NCI-H2196 (cell line): Measurements from ENCODE around the gene KCNIP1.
"Not testable (repeated sequence)": the region's sequence is repeated elsewhere in the genome, so short reads cannot be mapped to it uniquely, and the experiment has no call there.

Experiments used
- DNase-seq: peaks from one replicate; lab custom pipeline; 2025; ENCODE audit not compliant: unreplicated experiment; lab: John Stamatoyannopoulos, UW

The KCNIP1 gene

GRCh38 chr5:170746961-170747340 lies 243.1 kb downstream of the KCNIP1 start:
- no peak for DNase-seq

DNA sequence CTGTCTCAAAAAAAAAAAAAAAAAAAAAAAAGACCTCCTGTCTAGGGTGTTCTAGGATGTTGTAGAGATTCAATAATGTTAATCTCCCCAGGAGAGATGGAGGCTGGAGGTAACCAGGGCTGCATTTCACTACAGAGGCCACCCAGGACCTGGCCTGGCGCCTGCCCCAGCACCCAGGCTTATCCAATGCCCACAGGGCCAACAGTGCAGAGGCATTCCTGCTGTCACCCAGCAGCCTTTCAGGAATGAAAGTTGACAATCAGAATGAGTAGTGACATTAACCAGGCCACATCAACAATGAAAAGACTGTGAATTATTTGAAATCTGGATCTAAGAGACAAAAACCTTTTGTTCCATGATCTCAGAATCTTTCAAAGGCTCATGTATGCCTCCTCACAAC lies 243.5 kb downstream of the KCNIP1 start:
- no peak for DNase-seq

- DNase-seq = no peak
Measured at GRCh38 chr5:170747851-170748250, 244.0 kb downstream of the KCNIP1 start.

GRCh38 chr5:170748951-170749471 lies 245.2 kb downstream of the KCNIP1 start:
- no peak for DNase-seq

DNA sequence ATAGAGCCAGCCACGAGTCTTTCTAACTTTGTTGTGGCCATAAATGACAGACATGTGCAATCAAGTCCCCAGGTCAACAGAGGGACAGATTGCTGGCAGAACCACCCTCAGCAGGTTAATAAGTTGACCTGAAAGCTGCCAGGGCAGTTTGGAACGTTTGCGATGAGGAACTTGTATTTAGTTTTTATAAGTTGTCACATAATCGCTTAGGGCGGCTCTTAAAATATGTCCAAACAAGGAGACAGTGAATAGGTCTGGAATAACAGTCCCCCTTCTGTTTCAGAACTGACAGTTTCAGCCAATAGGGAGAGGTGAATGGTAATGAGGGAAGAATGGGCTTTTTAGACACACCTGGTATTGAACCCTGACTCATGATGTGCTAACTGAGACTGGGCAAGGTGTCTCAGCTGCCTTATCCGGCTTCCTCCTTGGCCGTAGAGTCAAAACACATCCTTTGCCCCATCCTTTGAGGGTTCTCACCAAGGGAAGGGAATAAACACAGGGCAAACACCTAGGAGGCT lies 246.2 kb downstream of the KCNIP1 start:
- DNase-seq = no peak

DNA sequence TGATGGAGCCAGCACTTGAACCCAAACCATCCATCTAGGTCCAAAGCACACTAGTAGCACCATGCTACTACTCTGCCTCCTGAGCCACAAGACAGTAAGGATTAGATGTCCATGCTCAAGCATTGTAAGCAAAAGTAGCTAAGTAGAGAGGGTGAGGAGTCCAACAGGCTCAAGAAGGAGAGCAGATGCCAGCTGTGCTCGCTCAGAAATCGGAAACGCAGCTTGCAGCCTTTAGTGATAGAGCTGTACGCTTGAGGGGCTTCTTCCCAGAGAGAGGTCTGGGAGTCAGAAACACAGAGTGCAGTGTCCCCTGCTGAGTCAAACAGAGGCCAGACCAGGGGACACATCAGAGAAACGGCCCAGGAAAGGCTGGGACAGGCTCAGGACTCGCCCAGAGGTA lies 247.0 kb downstream of the KCNIP1 start:
- no peak for DNase-seq

- no peak for DNase-seq
Measured at GRCh38 chr5:170751631-170752030, 247.8 kb downstream of the KCNIP1 start.

DNA sequence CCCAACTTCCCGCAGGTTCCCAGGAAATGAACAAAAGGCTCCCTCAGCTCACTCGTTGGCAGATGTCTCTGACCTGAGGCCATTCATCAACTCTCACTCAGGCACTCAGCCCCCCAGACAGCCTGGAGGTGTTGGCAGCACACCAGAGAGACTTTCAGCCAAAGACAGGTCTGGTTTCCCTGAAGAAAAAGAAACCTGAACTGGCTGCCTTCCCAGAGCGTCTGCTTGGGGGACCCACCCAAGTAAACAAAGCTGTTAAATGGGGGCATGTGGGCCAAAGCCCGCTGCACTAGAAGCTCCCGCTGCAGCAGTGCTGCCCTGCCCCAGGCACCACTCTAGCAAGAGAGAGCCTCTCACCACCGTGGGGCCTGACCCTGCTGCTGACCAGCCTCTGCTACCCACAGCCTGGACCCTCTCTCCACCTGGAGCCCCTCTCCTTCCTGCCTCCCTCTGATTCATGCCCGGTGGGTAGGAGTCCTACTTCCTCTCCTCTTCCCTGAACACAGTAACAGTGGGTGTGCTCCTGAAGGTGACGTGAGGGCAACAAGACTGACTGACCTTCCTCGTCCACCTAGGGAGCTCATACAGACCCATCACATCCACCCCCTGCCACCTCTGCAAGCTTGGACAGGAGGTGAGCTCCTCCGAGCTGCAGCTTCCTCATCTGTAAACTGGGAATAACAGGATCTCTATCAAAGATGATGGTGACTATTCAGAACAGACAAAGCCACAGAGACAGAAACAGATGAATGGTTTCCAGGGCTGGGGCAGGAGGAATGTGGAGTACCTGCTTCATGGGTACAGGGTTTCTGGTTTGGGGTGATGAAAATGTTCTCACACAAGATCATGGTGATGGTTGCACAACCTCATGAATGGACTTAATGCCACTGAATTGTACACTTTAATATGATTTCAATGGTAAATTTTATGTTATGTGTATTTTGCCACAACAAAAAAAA lies 248.7 kb downstream of the KCNIP1 start:
- peak; percentile 23 for DNase-seq

DNA sequence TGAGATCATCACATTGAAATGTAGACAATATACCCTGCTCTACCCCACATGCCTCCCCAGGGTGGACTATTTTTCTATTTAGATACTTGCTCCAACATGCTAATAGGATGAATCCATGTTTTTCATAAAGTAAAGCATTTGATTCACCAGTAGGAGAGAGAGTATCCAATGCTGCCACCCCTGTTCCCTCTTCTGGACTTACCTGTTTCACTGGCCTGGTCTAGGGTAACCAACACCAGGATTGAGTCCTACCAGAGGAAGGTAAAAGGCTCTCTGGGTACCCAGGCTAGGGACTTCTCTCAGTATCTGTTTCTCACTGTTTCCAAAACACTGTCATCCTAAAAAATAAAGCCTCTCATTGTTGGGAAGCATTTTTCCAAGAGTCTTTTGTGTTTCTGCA lies 249.5 kb downstream of the KCNIP1 start:
- no peak for DNase-seq

DNA sequence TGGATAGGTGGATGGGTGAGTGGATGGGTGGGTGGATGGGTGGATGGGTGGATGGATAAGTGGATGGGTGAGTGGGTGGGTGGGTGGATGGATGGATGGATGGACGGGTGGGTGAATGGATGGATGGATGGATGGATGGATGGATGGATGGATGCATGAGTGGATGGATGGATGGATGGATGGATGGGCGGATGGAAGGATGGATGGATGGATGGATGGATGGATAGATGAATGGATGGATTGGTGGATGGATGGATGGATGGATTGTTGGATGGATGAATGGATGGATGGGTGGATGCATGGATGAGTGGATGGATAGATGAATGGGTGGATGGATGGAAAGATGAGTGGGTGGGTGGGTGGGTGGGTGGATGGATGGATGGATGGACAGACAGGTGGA lies 250.7 kb downstream of the KCNIP1 start:
- not testable (repeated sequence) for DNase-seq

GRCh38 chr5:170755679-170756456 lies 252.0 kb downstream of the KCNIP1 start:
- DNase-seq = peak; percentile 34

GRCh38 chr5:170756691-170757090 lies 252.9 kb downstream of the KCNIP1 start:
- no peak for DNase-seq

DNA sequence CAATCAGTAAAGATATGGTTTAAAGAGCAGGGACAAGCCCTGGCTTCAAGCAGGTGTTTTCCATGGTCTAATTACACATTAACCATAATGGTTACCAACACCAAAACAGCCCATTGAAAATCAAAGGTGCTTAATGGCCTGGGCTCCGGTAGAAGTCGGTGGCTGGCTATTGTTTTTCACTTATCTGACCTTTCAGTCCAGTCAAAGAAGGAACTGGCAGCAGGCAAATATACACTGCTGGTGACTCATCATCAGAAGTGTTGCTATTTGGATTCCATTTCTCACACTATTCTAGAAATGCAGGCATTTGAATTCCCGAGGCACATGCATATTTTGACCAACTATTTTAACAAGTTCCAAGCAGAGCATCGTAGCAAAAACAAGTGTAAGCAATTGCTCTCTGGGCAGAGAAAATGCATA lies 253.4 kb downstream of the KCNIP1 start:
- peak; percentile 20 for DNase-seq

DNA sequence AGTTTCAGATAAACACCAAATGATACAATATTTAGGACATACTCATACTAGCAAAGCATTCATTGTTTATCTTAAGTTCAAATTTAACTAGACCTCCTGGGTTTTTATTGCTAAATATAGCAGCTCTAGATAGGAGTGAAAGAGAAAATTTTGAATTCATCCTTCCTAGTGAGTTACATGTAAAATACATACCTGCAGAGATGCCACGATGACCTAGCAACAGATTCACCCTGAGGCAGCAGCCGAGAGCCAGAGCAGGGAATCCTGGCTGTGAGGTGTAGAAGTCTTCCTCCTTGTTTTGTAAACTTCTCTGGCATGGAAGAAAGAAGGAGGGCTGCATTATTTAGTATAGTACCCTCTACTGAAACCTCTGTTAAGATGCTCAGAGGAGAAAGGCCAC lies 253.8 kb downstream of the KCNIP1 start:
- DNase-seq = no peak

GRCh38 chr5:170758481-170758880 lies 254.7 kb downstream of the KCNIP1 start:
- no peak for DNase-seq

- DNase-seq = no peak
Measured at GRCh38 chr5:170760113-170760512, 256.3 kb downstream of the KCNIP1 start.

DNA sequence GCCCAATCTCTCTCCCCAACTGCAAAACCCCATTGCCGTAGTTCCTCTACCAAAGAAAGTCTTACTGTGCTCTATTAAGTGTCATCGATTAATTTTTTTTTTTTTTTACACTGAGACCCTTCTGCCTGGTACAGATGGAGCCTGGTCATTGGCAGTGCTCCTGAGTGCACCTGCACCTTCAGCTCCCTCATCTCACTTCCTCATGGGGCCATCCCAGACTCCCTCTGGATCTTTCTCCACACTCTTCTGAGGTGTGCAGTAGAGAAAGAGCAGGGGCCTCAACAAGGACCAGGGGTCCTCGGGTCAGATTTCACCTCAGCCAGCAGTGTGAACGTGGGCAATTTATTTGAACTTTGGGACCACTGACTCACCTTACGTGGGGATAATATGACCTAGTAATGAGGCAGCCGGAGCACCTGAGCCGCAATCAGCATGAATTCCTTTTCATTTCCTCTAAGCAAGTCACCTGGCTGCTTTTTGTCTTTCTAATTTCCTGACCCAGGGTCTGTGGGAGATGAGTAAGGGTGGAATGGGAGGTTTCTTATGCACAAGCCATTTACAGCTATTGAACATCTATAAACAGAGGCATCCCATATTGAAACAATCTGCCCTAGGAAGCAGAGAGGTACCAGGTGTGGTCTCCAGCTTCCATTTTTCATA lies 257.4 kb downstream of the KCNIP1 start:
- no peak for DNase-seq

DNA sequence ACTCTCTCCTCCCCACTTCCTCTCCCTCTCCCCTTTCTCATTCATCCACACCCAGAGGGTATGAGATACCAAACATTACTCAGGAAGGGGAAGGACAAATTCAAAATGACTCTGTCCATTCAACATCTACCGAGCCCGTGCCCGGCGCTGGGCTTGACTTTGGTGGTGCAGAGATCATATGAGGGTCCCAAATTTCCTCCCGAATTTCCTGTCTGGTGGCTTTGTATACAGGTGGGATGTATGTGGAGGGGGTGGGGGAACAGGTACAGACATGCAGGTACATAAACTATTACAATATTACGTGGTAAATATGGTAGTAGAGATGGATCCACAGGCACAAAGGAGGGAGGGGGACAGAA lies 257.9 kb downstream of the KCNIP1 start:
- no peak for DNase-seq

DNA sequence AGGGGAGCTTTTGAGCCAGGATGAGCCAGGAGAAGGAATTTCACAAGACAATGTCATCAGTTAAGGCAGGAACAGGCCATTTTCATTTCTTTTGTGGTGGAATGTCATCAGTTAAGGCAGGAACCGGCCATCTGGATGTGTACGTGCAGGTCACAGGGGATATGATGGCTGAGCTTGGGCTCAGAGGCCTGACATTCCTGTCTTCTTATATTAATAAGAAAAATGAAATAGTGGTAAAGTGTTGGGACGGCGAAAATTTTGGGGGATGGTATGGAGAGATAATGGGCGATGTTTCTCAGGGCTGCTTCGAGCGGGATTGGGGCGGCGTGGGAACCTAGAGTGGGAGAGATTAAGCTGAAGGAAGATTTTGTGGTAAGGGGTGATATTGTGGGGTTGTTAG lies 258.5 kb downstream of the KCNIP1 start:
- not testable (repeated sequence) for DNase-seq

DNA sequence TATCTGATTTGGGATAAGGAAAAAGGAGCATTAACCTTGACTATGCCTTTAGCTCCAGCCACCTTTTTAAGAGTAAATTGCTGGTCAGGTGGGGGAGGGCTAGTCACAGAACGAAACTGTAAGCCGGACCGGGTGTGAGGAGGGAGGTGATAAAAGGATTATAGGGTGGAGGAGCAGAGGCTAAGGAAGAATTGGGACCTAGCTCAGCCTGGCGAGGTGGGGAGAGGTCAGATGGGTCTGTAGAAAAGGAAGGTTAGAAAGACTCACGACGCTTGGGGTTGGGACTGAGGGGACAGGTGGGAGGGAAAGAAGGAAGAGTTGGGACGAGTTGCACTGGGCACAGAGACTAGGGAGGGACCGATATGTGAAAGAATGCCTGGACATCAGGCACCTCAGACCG lies 262.0 kb downstream of the KCNIP1 start:
- DNase-seq = not testable (repeated sequence)

- no peak for DNase-seq
Measured at GRCh38 chr5:170769246-170769645, 265.4 kb downstream of the KCNIP1 start.
